Suprapubic skin (tissue), 4 donors: ENCODE data around the gene PTX4. TPM values are rescaled to one million over a fixed set of nuclear protein-coding genes. Genes with fewer than 3 reads are reported as not detected.

Experiments used
- DNase-seq, 2 donors: peaks; one replicate each; pipeline ENCODE4 v3.0.0-alpha.2; 2019; ENCODE audit warnings: low spot score in 2 of 2
- H3K27ac ChIP-seq: fragments of 200-600 bp; sonication (generic); one replicate; pipeline ENCODE4 v1.5.1; 2019
- H3K27me3 ChIP-seq: fragments of 200-600 bp; sonication (generic); one replicate; pipeline ENCODE4 v1.5.1; 2019
- H3K36me3 ChIP-seq: fragments of 200-600 bp; sonication (generic); one replicate; pipeline ENCODE4 v1.5.1; 2019
- H3K4me1 ChIP-seq: fragments of 200-600 bp; sonication (generic); one replicate; pipeline ENCODE4 v1.5.1; 2019
- H3K4me3 ChIP-seq: fragments of 200-600 bp; sonication (generic); one replicate; pipeline ENCODE4 v1.5.1; 2019; ENCODE audit warnings: mild to moderate bottlenecking
- H3K9me3 ChIP-seq: fragments of 200-600 bp; sonication (generic); one replicate; pipeline ENCODE4 v1.5.1; 2019
- CTCF ChIP-seq, 2 donors: fragments of 200-600 bp in 1 of 2; fragments of 450-650 bp in 1 of 2; sonication (generic) in 1 of 2; IDR thresholded peaks; one replicate each; pipeline ENCODE4 v1.5.1; 2016 to 2019; ENCODE audit warnings: antibody characterized with exemption in 2 of 2, mild to moderate bottlenecking in 1 of 2, moderate library complexity in 1 of 2
- EP300 ChIP-seq: sonication (generic); formaldehyde crosslinking; IDR thresholded peaks from one replicate; pipeline ENCODE4 v1.6.1; 2017; ENCODE audit warnings: antibody characterized with exemption
- POLR2A ChIP-seq, 2 donors: fragments of 450-650 bp; IDR thresholded peaks; one replicate each; pipeline ENCODE4 v1.6.1; 2017; ENCODE audit warnings: antibody characterized with exemption in 2 of 2, mild to moderate bottlenecking in 2 of 2, moderate library complexity in 2 of 2
- POLR2AphosphoS5 ChIP-seq, 3 donors: sonication (generic); formaldehyde crosslinking; IDR thresholded peaks; one replicate each; pipeline ENCODE4 v1.6.1; 2017; ENCODE audit warnings: antibody characterized with exemption in 3 of 3
- WGBS: methylation state at CpG from one replicate; pipeline ENCODE4 v1.1.5; 2018; 5-methylcytosine and 5-hydroxymethylcytosine counted together
- total RNA-seq, 4 donors: library from RNA; depleted of rRNA; stranded (reverse); fragments of >200 nt; gene quantifications; one replicate each; pipeline ENCODE4 v1.1.0, GENCODE V29; 2016

The PTX4 gene
- total RNA-seq, 4 donors from 2014 or later = not detected

GRCh38 chr16:1500465-1501150 lies 11.9 kb upstream of the PTX4 start:
- WGBS = 97% methylated on average over 26 of the region's 44 CpGs
- DNase-seq = peak in 1 of 2 donors; percentile 52
- no peak for TF ChIP-seq POLR2A (IDR thresholded peaks at IDR 0.05)
- no peak for TF ChIP-seq POLR2AphosphoS5 (IDR thresholded peaks at IDR 0.05)
- Histone ChIP-seq H3K9me3 (no peaks in the 10 kb centered on the region), H3K27me3 (no peaks in the 10 kb centered on the region), H3K27ac (no peak overlapping the region), H3K4me1 (no peaks in the 10 kb centered on the region), H3K4me3 (no peak overlapping the region), H3K36me3 (peaks cover 83% of the 10 kb centered on the region)

- no peak for TF ChIP-seq POLR2AphosphoS5 (IDR thresholded peaks at IDR 0.05)
- Histone ChIP-seq H3K9me3 (no peaks in the 10 kb centered on the region), H3K4me1 (peaks cover 3% of the 10 kb centered on the region), H3K27ac (no peak overlapping the region), H3K4me3 (no peak overlapping the region), H3K36me3 (peaks cover 85% of the 10 kb centered on the region), H3K27me3 (no peaks in the 10 kb centered on the region)
- WGBS = 89% methylated on average over 19 of the region's 36 CpGs
- DNase-seq = peak in 1 of 2 donors; percentile 51
Measured at GRCh38 chr16:1499756-1500464, 11.2 kb upstream of the PTX4 start.

- Histone ChIP-seq H3K36me3 (peaks cover 82% of the 10 kb centered on the region), H3K4me1 (peaks cover 11% of the 10 kb centered on the region), H3K27ac (no peak overlapping the region), H3K27me3 (no peaks in the 10 kb centered on the region), H3K4me3 (no peak overlapping the region), H3K9me3 (no peaks in the 10 kb centered on the region)
- WGBS = 86% methylated on average over 22 of the region's 35 CpGs
- peak in 1 of 2 donors; percentile 58 for DNase-seq
- TF ChIP-seq POLR2AphosphoS5 (IDR thresholded peaks at IDR 0.05) (no peak), EP300 (no peak), POLR2A (IDR thresholded peaks at IDR 0.05) (no peak), CTCF (IDR thresholded peaks at IDR 0.05) (no peak)
Measured at GRCh38 chr16:1498899-1499676, 10.3 kb upstream of the PTX4 start.

GRCh38 chr16:1497014-1497598 lies 8.4 kb upstream of the PTX4 start:
- DNase-seq = no peak
- Histone ChIP-seq H3K27ac (no peak overlapping the region), H3K4me3 (no peak overlapping the region), H3K9me3 (no peaks in the 10 kb centered on the region), H3K4me1 (peaks cover 25% of the 10 kb centered on the region), H3K36me3 (peaks cover 65% of the 10 kb centered on the region), H3K27me3 (no peaks in the 10 kb centered on the region)
- 93% methylated on average over 15 of the region's 21 CpGs for WGBS
- TF ChIP-seq CTCF (IDR thresholded peaks at IDR 0.05) = no peak
- no peak for TF ChIP-seq POLR2A (IDR thresholded peaks at IDR 0.05)
- no peak for TF ChIP-seq EP300
- no peak for TF ChIP-seq POLR2AphosphoS5 (IDR thresholded peaks at IDR 0.05)

- H3K27me3 ChIP-seq = no peaks in the 10 kb centered on the region
- no peak overlapping the region for H3K4me3 ChIP-seq
- no peak for DNase-seq
- peaks cover 25% of the 10 kb centered on the region for H3K4me1 ChIP-seq
- H3K36me3 ChIP-seq = peaks cover 59% of the 10 kb centered on the region
- H3K27ac ChIP-seq = no peak overlapping the region
- no peaks in the 10 kb centered on the region for H3K9me3 ChIP-seq
- no peak for TF ChIP-seq POLR2A (IDR thresholded peaks at IDR 0.05)
- TF ChIP-seq EP300 = no peak
- no peak for TF ChIP-seq CTCF (IDR thresholded peaks at IDR 0.05)
- TF ChIP-seq POLR2AphosphoS5 (IDR thresholded peaks at IDR 0.05) = no peak
- 92% methylated on average over 25 of the region's 25 CpGs for WGBS
Measured at GRCh38 chr16:1496464-1496863, 7.7 kb upstream of the PTX4 start.
